AG04449 (cell line): ENCODE results near the gene GORASP1.

Source experiments
- CTCF ChIA-PET: fragments of 350-600 bp; formaldehyde crosslinking; extraction: SDS; loops from one replicate; lab custom pipeline; 2021; ENCODE audit warnings: antibody characterized with exemption; lab: Yijun Ruan, JAX
- POLR2A ChIA-PET: fragments of 400-600, 350-600 bp; formaldehyde crosslinking; extraction: SDS; loops from one replicate; lab custom pipeline; 2020; ENCODE audit warnings: antibody characterized with exemption, inconsistent platforms; lab: Yijun Ruan, JAX
- DNase-seq: peaks from one replicate; pipeline ENCODE4 v3.0.0-alpha.2; 2010; ENCODE audit warnings: low read depth, low spot score
- H3K4me3 ChIP-seq: 2 replicates; pipeline ENCODE4 v1.5.1; 2011; ENCODE audit warnings: low read depth, mild to moderate bottlenecking, control low read depth, low read length
- TF ChIP-seq, protein P1 (sequence below): IDR thresholded peaks from one replicate; pipeline ENCODE4 v1.5.1; 2011; ENCODE audit warnings: mild to moderate bottlenecking, moderate library complexity, low read length, control low read depth, inconsistent platforms; ENCODE audit not compliant: insufficient read depth; ENCODE audit errors: missing control alignments

GORASP1 gene

DNA sequence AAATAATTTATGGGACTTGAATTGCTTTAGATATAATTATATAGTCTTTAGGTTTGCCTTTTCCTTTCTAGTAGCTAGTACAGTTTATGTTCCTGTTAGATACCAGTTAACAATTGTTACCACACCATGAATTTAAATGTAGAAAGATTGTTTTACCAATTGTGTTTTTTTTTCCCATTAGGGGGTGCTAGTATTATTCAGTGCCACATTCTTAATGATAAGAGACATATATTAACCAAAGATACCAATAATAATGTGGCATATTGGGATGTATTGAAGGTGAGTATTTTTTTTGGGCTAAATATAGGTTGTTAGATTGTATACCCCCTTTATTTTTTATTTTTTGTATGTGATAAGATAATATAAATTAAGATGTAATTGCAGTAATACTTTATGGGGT lies 27.9 kb downstream of the GORASP1 start:
- TF ChIP-seq, protein P1, sequence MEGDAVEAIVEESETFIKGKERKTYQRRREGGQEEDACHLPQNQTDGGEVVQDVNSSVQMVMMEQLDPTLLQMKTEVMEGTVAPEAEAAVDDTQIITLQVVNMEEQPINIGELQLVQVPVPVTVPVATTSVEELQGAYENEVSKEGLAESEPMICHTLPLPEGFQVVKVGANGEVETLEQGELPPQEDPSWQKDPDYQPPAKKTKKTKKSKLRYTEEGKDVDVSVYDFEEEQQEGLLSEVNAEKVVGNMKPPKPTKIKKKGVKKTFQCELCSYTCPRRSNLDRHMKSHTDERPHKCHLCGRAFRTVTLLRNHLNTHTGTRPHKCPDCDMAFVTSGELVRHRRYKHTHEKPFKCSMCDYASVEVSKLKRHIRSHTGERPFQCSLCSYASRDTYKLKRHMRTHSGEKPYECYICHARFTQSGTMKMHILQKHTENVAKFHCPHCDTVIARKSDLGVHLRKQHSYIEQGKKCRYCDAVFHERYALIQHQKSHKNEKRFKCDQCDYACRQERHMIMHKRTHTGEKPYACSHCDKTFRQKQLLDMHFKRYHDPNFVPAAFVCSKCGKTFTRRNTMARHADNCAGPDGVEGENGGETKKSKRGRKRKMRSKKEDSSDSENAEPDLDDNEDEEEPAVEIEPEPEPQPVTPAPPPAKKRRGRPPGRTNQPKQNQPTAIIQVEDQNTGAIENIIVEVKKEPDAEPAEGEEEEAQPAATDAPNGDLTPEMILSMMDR = no peak
- POLR2A ChIA-PET = no interaction called here
- H3K4me3 ChIP-seq = no peak overlapping the region
- no peak for DNase-seq
- CTCF ChIA-PET = interaction anchor here (0.8 to 1.3 kb wide), 4 partner anchors 9 to 110 kb away, joined by 3 to 4 read pairs (median 4); no protein-coding TSS in a partner anchor

- no peak overlapping the region for H3K4me3 ChIP-seq
- POLR2A ChIA-PET = no interaction called here
- CTCF ChIA-PET = no interaction called here
- TF ChIP-seq, protein P1 = no peak
- no peak for DNase-seq
These were observed 31.5 kb downstream of the GORASP1 start for GRCh38 chr3:39075910-39076309.

DNA sequence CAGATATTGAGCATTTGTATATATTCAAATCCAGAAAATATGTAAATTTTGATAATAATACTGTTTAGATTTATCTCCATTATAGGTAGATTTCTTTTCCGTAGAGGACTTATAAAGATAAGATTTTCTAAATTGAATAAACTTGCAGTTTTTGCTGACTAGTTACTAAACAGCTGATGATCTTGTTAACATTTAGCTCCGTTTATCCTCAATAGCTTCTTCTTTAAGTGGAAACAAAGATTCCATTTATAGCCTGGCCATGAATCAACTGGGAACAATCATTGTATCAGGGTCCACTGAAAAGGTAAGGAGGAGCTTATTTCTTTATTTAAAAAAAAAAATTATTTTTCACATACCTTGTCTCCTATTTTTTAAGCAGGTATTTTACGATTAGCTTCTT lies 38.9 kb downstream of the GORASP1 start:
- DNase-seq = no peak
- ChIA-PET CTCF (interaction anchor here (0.8 to 1.0 kb wide), 3 partner anchors 9 to 219 kb away, joined by 3 to 4 read pairs (median 4); no protein-coding TSS in a partner anchor), POLR2A (no interaction called here)
- TF ChIP-seq, protein P1 = no peak
- no peak overlapping the region for H3K4me3 ChIP-seq

DNA sequence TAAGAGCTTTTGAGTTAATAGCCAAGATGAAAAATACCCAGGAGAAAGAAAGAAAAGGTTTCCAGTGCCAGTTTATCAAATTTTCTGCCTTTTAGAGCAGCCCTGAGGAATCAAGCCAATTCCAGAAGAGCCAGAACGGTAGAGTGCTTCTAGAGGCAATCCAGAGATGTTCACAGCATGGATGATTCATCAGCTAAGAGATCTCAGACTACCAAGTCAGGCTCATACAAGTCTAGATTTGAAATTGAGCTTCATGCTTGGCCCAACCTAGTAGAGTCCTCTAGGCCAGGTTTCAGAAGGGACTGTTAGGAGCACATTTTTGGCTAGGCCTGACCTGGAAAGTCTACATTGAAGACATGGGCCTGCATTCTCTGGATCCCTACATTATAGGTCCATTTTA lies 40.1 kb downstream of the GORASP1 start:
- CTCF ChIA-PET = interaction anchor here (1.5 to 2.3 kb wide), 3 partner anchors 13 to 26 kb away, joined by 6 to 14 read pairs (median 8); no protein-coding TSS in a partner anchor
- no peak overlapping the region for H3K4me3 ChIP-seq
- TF ChIP-seq, protein P1 = no peak
- POLR2A ChIA-PET = no interaction called here
- no peak for DNase-seq

- DNase-seq = no peak
- CTCF ChIA-PET = interaction anchor here (0.9 to 2.3 kb wide), 14 partner anchors 11 to 227 kb away, joined by 3 to 14 read pairs (median 4); partner anchors contain the start of gene CX3CR1
- POLR2A ChIA-PET = interaction anchor here (1.1 kb wide), 1 partner anchor 24 kb away, joined by 4 read pairs; no protein-coding TSS in a partner anchor
- TF ChIP-seq, protein P1 = peak; percentile 61
- H3K4me3 ChIP-seq = no peak overlapping the region
These were observed 42.2 kb downstream of the GORASP1 start for GRCh38 chr3:39065197-39065596.

- no peak overlapping the region for H3K4me3 ChIP-seq
- POLR2A ChIA-PET = interaction anchor here (1.1 kb wide), 1 partner anchor 24 kb away, joined by 4 read pairs; no protein-coding TSS in a partner anchor
- peak; percentile 54 for DNase-seq
- TF ChIP-seq, protein P1 = no peak
- CTCF ChIA-PET = interaction anchor here (1.0 to 2.1 kb wide), 11 partner anchors 11 to 228 kb away, joined by 3 to 8 read pairs (median 4); partner anchors contain the start of gene CX3CR1
These were observed 42.8 kb downstream of the GORASP1 start for GRCh38 chr3:39064646-39065045.
